Panc1 (cell line): ENCODE results near the gene UGGT1.

Experiments used
- CTCF ChIP-seq: fragments of 450-650 bp; IDR thresholded peaks from 2 replicates; pipeline ENCODE4 v1.5.1; 2017; ENCODE audit warnings: mild to moderate bottlenecking
- POLR2AphosphoS5 ChIP-seq: IDR thresholded peaks from 2 replicates; pipeline ENCODE4 v1.6.1; 2012; ENCODE audit warnings: mild to moderate bottlenecking, low read depth, low read length, moderate library complexity
- REST ChIP-seq, 2 experiments: IDR thresholded peaks; 2 replicates each; pipeline ENCODE4 v1.6.1; 2011 to 2012; ENCODE audit warnings: low read depth in 2 of 2, control low read depth in 1 of 2, low read length in 1 of 2, mild to moderate bottlenecking in 1 of 2, moderate library complexity in 1 of 2; ENCODE audit not compliant: insufficient read depth in 1 of 2

- TF ChIP-seq CTCF = no peak
- TF ChIP-seq POLR2AphosphoS5 = no peak
- TF ChIP-seq REST (IDR thresholded peaks at IDR 0.05; ENCODE audit: insufficient read depth in 1 of 2, low read depth in 2 of 2, low read length in 1 of 2) = no peak
Measured at GRCh38 chr2:128054104-128054885, 36.7 kb upstream of the UGGT1 start.
